PFSK-1 (cell line): ENCODE measurements around the gene CHST11.

Experiments used
- FOXP2 ChIP-seq: optimal IDR thresholded peaks from 2 replicates; pipeline ENCODE3; 2011; ENCODE audit warnings: borderline replicate concordance, control low read depth, inconsistent platforms; ENCODE audit not compliant: insufficient read depth; ENCODE audit errors: extremely low read length, extremely low read depth
- POLR2AphosphoS5 ChIP-seq: IDR thresholded peaks from 2 replicates; pipeline ENCODE4 v1.6.1; 2012; ENCODE audit warnings: low read depth, mild to moderate bottlenecking, control low read depth, low read length, moderate library complexity
- REST ChIP-seq, 2 experiments: IDR thresholded peaks; 2 replicates each; pipeline versions ENCODE4 v1.6.1 to v1.8.0; 2011 to 2012; ENCODE audit warnings: low read depth in 2 of 2, low read length in 2 of 2, control low read depth in 1 of 2, inconsistent platforms in 1 of 2, mild to moderate bottlenecking in 1 of 2, moderate library complexity in 1 of 2; ENCODE audit not compliant: insufficient read depth in 1 of 2
- SIN3A ChIP-seq: IDR thresholded peaks from 2 replicates; pipeline ENCODE4 v1.6.1; 2012; ENCODE audit warnings: mild to moderate bottlenecking, low read length, moderate library complexity, borderline replicate concordance; ENCODE audit not compliant: insufficient read depth
- TAF1 ChIP-seq: IDR thresholded peaks from 2 replicates; pipeline ENCODE4 v1.6.1; 2012; ENCODE audit warnings: low read length, control low read depth, borderline replicate concordance; ENCODE audit not compliant: insufficient read depth

The CHST11 gene

GRCh38 chr12:104758771-104759170, 302.0 kb downstream of the CHST11 start:
- TF ChIP-seq SIN3A (no peak), TAF1 (no peak), POLR2AphosphoS5 (no peak), FOXP2 (no peak)

- TF ChIP-seq SIN3A: no peak
- no peak for TF ChIP-seq POLR2AphosphoS5
- no peak for TF ChIP-seq TAF1
- TF ChIP-seq REST (IDR thresholded peaks at IDR 0.05; ENCODE audit: insufficient read depth in 1 of 2, low read depth in 2 of 2, low read length in 2 of 2): no peak
- TF ChIP-seq FOXP2: no peak
Observed at GRCh38 chr12:104761091-104761490, 304.3 kb downstream of the CHST11 start.

- TF ChIP-seq TAF1 (no peak), SIN3A (no peak)
Observed at GRCh38 chr12:104761611-104762010, 304.9 kb downstream of the CHST11 start.

- TF ChIP-seq POLR2AphosphoS5 (no peak), SIN3A (no peak), REST (IDR thresholded peaks at IDR 0.05; ENCODE audit: insufficient read depth in 1 of 2, low read depth in 2 of 2, low read length in 2 of 2) (no peak), FOXP2 (no peak), TAF1 (no peak)
Observed at GRCh38 chr12:104763168-104763805, 306.5 kb downstream of the CHST11 start.

GRCh38 chr12:104764225-104765091, 307.7 kb downstream of the CHST11 start:
- TF ChIP-seq SIN3A: no peak
- no peak for TF ChIP-seq POLR2AphosphoS5
- no peak for TF ChIP-seq REST (IDR thresholded peaks at IDR 0.05; ENCODE audit: insufficient read depth in 1 of 2, low read depth in 2 of 2, low read length in 2 of 2)
- TF ChIP-seq FOXP2: no peak
- TF ChIP-seq TAF1: no peak

- TF ChIP-seq SIN3A: no peak
- no peak for TF ChIP-seq TAF1
- TF ChIP-seq FOXP2: no peak
- TF ChIP-seq POLR2AphosphoS5: no peak
- TF ChIP-seq REST (IDR thresholded peaks at IDR 0.05; ENCODE audit: insufficient read depth in 1 of 2, low read depth in 2 of 2, low read length in 2 of 2): no peak
Observed at GRCh38 chr12:104767261-104767660, 310.5 kb downstream of the CHST11 start.
